Glomerular endothelial cell (primary cell): ENCODE results near the gene AEBP1. TPM values are rescaled to one million over a fixed set of nuclear protein-coding genes. Genes with fewer than 3 reads are reported as not detected.

Experiments used
- DNase-seq: peaks from one replicate; pipeline ENCODE4 v3.0.0-alpha.2; 2011; ENCODE audit warnings: low read depth, low spot score; ENCODE audit errors: extremely low read depth
- total RNA-seq: library from RNA; depleted of rRNA; stranded (reverse); fragments of >200 nt; gene quantifications from 2 replicates; pipeline ENCODE4 v1.2.3, GENCODE V29; 2015

The AEBP1 gene
- 12.1 and 40.8 TPM in 2 replicates for total RNA-seq

DNA sequence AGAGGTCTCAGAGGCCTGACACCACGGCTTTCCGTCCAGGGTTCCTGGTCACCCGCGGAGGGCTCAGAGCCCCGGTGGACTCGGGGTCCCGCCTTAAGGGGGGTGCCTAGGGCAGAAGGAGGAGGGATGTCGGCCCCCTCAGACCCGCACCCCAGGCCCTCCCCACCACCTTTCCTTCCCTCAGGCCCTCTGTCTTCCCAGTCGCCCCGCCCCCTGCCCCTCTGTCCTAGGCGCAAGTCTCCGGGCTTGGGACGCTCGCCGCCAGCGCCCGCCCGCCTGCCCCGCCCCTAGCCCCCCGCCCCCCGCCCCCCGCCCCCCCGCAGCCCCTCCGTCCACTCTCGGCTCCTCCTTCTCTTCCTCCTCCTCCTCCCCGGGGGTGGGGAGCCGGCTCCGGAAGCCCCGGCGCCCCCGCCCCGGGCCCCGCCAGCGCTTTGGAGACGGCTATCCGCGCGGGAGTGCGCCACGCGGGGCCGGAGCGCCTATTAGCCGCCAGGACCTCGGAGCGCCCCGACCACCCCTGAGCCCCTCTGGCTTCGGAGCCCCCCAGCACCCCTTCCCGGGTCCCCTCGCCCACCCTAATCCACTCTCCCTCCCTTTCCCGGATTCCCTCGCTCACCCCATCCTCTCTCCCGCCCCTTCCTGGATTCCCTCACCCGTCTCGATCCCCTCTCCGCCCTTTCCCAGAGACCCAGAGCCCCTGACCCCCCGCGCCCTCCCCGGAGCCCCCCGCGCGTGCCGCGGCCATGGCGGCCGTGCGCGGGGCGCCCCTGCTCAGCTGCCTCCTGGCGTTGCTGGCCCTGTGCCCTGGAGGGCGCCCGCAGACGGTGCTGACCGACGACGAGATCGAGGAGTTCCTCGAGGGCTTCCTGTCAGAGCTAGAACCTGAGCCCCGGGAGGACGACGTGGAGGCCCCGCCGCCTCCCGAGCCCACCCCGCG lies at the start of gene AEBP1:
Gene AEBP1 (plus strand): TSS at position 423 of the 937 bp plus-strand sequence. CDS start 321 bp downstream, at position 744.
- no peak for DNase-seq

GRCh38 chr7:44056681-44057080 lies 47.5 kb upstream of the AEBP1 start:
- no peak for DNase-seq

- no peak for DNase-seq
Observed at GRCh38 chr7:44057181-44057848, 46.8 kb upstream of the AEBP1 start.

- DNase-seq = no peak
Observed at GRCh38 chr7:44057849-44058758, 46.0 kb upstream of the AEBP1 start.

GRCh38 chr7:44058759-44059218 lies 45.4 kb upstream of the AEBP1 start:
- DNase-seq = no peak

GRCh38 chr7:44059219-44060090 lies 44.7 kb upstream of the AEBP1 start:
- no peak for DNase-seq

DNA sequence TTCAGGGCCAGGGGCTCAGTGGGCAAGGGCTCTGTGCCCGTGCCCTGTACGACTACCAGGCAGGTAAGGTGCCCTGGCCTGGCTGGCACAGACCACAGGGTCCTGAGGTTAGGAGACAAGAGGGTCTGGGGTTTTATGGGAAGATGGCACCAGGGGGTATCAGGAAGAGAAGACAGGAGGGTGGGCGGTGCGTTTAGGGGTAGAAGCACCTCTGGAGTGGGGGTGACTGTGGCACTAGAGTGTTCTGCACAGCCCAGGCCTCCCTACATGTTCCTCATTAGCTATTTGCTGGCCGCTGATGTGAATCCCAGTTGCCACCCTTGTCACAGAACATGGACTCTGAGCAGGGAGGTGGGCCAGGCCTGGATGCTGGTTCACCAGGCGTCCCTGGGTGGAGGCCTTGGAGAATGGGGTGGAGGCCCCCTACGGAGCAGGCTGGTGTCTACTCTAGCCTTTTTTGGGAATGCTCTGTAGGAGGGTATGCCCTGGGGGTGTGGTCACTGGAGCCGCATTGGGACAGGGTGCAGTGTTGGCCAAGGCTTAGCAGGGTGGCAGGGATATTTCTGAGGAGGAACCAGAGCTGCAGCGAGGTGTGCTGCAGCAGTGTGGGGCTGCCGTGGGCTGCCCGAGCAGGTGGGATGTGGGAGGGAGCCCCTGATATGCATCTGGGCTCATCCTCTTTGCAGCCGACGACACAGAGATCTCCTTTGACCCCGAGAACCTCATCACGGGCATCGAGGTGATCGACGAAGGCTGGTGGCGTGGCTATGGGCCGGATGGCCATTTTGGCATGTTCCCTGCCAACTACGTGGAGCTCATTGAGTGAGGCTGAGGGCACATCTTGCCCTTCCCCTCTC lies 43.8 kb upstream of the AEBP1 start:
- no peak for DNase-seq

GRCh38 chr7:44060948-44061644 lies 43.0 kb upstream of the AEBP1 start:
- no peak for DNase-seq

DNA sequence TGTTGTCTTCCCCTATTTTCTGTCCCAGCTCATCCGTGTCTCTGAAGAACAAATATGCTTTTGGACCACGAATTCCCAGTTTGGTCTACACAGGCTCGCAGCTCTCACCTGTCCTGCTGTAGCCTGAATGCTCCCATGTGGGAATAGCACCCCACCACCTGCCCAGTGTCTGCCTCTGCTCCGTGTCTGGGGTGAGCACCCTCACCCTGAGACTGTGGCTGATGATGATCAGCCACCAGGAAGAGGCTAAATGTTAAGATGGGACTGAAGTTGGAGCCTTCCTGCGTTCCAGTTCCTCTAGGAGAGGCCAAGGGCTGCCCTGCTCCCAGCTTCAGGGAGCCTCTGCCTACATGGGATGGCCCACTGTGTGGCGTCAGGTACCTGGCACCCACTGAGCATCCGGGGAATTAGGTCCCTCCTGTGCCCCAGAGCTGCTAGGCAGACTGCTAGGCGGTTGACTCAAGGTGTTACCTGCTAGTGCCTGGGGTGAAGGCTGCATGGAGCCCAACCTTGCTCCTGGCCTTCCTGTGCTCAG lies 42.4 kb upstream of the AEBP1 start:
- no peak for DNase-seq

DNA sequence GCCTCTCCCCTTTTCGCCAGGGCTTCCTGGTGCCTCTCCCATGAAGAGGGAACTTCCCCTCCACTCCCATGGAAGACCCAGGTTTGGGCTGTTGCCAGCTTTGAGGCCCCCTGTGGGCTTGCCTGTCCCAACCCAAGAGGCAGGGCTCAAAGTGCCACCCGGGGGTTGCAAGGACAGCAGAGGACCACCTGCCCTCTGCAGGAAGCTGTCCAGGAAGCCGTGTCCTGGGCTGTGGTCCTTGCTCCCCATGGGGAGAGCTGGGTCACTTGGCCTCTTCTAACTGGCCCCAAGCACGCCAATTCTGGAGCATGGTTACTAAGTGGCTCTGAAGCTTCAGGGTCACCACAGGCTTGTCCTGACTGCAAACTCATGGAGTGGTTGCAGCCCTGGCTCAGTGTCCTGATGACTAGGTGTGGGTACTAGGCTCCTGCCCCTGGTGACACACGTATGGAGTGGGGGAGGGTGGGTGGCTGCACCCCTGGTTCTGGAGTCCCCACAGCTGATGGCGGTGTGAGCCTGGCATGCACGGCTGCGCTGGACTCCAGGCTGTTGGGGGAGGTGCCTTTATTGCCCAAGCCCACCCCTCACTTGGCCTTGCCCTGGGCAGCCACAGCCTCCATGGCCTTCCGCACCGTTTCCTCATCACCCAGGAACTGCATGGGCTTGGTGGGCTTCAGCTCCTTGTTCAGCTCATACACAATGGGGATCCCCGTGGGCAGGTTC lies 41.8 kb upstream of the AEBP1 start:
- DNase-seq = no peak

DNA sequence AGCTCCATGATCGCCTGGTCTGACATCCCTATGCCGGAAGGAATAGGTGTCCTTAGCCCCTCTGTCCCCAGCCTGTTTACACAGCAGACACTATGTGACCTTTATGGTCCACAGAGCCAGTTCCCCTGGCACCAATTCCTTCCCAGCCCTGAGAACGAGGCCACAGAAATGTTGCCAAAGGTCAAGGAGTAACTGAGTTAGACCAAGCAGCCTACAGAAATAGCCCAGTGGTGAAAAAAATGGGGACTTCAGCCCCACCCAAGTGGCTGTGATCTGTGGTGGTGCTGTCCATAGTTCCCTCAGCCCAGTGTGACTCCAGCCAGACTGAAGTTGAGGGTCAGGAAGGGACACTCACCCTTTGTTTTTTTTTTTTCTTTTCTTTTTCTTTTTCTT lies 41.2 kb upstream of the AEBP1 start:
- no peak for DNase-seq

DNA sequence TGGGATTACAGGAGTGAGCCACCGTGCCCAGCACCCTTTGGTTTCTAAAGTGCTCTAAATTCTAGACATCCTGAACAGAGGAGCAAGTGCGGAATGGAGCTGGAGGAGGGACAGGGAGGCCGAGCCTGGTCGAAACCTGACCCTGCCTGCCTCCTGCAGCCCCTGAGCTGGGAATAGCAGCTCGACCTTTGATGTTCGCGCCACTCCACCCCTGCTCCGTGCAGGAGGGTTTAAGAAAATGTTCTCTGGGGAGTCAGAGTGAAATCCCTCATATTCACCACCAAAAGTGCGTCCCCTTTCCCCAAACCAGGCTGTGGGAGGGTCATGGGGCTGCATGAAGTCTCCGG lies 40.6 kb upstream of the AEBP1 start:
- DNase-seq = no peak

DNA sequence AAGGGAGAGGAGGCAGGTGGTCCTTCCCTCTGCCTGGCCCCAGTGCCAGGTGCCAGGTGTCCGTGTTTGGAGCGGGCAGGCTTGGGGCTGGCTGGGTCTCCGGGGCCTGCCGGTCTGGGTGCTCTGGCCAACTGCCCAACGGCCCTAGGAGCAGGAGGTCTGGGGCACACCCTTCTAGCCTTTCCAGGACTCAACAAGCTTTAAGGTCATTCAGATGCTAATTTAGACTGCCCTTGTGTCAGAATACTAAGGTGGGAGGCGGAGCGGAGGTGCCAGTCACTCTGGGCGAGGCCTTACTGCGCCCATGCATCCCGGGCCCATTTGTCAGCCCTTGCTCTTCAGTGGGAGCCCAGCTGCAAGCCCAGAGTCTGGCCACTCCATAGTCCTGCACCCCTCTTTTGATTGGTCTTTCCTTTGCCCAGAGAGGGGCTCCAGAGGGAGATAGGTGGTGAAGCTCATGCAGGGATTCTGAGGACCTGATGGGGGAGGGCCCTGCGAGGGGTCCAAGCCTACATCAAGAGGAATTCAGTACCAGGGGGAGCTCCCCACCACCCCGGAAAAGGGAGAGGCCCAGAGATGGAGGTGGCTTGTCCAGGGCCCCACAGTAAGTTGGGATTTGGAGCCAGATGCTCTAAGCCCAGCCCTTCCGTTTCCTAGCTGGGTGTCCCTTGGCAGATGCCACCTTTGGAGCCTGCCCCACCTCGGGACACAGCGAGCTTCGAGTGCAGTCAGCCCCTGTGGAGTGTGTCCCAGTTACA lies 40.1 kb upstream of the AEBP1 start:
- DNase-seq = no peak

GRCh38 chr7:44064791-44065430 lies 39.2 kb upstream of the AEBP1 start:
- DNase-seq = no peak

- DNase-seq = no peak
Observed at GRCh38 chr7:44065431-44066110, 38.6 kb upstream of the AEBP1 start, which contains the start of gene PGAM2. TSS of gene PGAM2 (minus strand) at chr7:44065567. CDS start at chr7:44065529, 38 bp downstream.

GRCh38 chr7:44066111-44066460 lies 38.1 kb upstream of the AEBP1 start:
- no peak for DNase-seq
